Activated effector memory CD4-positive, alpha-beta T cell treated with Interleukin-2 at 50 U/mL for 16 hours (primary cell): Measurements from ENCODE around the gene CAPZB.

Experiments used
- DNase-seq: peaks from one replicate; pipeline ENCODE4 v3.0.0-alpha.2; 2020

The CAPZB gene

GRCh38 chr1:19404748-19405147 lies 80.6 kb downstream of the CAPZB start:
- DNase-seq: no peak

- DNase-seq: no peak
These were observed 82.1 kb downstream of the CAPZB start for GRCh38 chr1:19403256-19403655.

- DNase-seq: no peak
These were observed 83.1 kb downstream of the CAPZB start for GRCh38 chr1:19402031-19402813.

GRCh38 chr1:19401535-19401889 lies 83.8 kb downstream of the CAPZB start:
- DNase-seq: no peak

- no peak for DNase-seq
These were observed 84.3 kb downstream of the CAPZB start for GRCh38 chr1:19400875-19401534.

- DNase-seq: no peak
These were observed 85.1 kb downstream of the CAPZB start for GRCh38 chr1:19400192-19400611.

GRCh38 chr1:19398309-19398760 lies 87.0 kb downstream of the CAPZB start:
- DNase-seq: no peak

- DNase-seq: no peak
These were observed 88.0 kb downstream of the CAPZB start for GRCh38 chr1:19397217-19397945.

GRCh38 chr1:19396280-19396679 lies 89.1 kb downstream of the CAPZB start:
- no peak for DNase-seq

- no peak for DNase-seq
These were observed 89.6 kb downstream of the CAPZB start for GRCh38 chr1:19395678-19396192.

GRCh38 chr1:19393046-19393445 lies 92.3 kb downstream of the CAPZB start:
- no peak for DNase-seq

GRCh38 chr1:19392221-19392620 lies 93.1 kb downstream of the CAPZB start:
- DNase-seq: no peak

- peak; percentile 4 for DNase-seq
These were observed 93.8 kb downstream of the CAPZB start for GRCh38 chr1:19391596-19391981.

GRCh38 chr1:19390901-19391595 lies 94.3 kb downstream of the CAPZB start:
- DNase-seq: peak; percentile 60

- DNase-seq: no peak
These were observed 95.0 kb downstream of the CAPZB start for GRCh38 chr1:19390166-19390850.

- no peak for DNase-seq
These were observed 96.4 kb downstream of the CAPZB start for GRCh38 chr1:19388980-19389379.

- DNase-seq: no peak
These were observed 98.3 kb downstream of the CAPZB start for GRCh38 chr1:19387045-19387467.

GRCh38 chr1:19385869-19386591 lies 99.3 kb downstream of the CAPZB start:
- no peak for DNase-seq

- no peak for DNase-seq
These were observed 100.1 kb downstream of the CAPZB start for GRCh38 chr1:19385221-19385620.

GRCh38 chr1:19384772-19385187 lies 100.6 kb downstream of the CAPZB start:
- DNase-seq: no peak

GRCh38 chr1:19384113-19384512 lies 101.2 kb downstream of the CAPZB start:
- DNase-seq: no peak

- no peak for DNase-seq
These were observed 103.1 kb downstream of the CAPZB start for GRCh38 chr1:19382222-19382621.
